ENCODE results near the gene BRSK1.

BRSK1 gene

GRCh38 chr19:55283548-55284377 is at the start of gene BRSK1:
Gene BRSK1, plus strand, starts transcription at chr19:55283997. Its CDS starts 446 bp downstream, at chr19:55284443.
- DNase-seq: no peak

- no peak for DNase-seq
Measured at GRCh38 chr19:55238030-55238429, 45.8 kb upstream of the BRSK1 start.

DNA sequence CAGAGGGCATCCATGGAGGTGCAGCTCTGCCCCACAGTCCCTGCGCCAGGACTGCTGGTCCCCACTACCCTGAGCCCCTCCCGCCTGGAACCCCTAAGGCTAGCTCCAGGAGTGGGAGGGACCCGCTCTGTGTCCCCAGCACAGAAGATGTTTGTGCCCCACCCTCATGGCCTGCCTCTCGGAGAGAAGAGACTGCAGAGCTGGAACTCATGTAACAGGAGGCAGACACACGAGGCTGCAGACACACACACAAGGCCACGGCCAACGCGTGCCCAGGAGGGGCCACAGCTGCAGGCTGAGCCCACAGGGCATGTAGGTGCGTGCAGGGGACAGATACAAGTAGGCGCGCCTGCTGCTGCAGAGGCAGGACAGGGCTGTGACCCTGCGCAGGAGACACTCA is 44.8 kb upstream of the BRSK1 start:
- no peak for DNase-seq

DNA sequence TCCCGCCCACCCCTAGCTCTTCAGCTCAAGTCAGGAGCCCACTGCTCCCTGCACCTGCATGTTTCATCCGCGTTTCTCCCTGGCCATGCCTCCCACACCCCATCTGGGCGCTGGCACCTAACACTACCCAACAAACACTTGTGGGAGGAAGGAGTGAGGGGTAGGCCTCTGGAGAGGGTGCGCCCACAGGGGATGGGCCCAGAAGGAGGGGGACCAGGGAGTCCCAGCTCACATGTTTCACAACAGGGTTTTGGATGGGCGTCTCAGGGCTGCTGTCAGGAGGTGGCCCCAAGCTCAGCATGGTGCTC is 43.1 kb upstream of the BRSK1 start:
- no peak for DNase-seq

DNA sequence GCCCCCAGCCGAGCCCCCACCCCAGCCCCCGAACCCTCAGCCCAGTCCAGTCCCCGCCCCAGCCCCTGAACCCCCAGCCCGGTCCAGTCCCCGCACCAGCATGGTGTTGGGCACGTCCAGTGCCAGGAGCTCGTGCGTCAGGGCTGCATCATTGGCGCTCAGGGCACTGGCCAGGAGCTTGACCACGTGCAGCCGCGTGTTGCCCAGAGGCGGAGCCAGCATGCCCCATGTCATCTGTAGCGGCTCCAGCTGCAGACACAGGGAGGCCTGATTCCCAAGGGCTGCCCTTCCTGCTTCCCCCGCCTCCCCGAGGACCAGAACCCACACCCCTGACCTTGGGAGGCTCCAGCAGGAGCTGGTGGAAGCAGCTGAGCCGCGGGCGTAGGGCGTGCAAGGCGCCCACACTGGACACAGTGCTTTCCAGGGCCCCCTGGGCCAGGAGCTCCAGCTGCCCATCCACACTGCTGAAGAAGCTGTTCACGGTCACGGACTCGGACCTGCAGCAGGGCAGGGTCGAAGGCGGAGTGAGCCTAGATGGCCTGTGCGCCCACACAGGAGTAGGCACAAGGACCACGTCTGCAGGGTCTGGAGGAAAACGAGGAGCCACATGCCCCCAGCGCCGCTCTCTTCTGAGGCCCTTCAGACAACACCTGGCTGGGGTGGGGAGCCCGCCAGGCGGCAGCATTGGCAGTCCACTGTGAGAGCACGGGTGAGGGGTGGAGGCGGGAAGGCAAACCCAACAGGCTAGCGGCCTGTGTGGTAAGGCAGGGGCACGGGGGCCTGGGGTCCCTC is 42.5 kb upstream of the BRSK1 start:
- DNase-seq: no peak

DNA sequence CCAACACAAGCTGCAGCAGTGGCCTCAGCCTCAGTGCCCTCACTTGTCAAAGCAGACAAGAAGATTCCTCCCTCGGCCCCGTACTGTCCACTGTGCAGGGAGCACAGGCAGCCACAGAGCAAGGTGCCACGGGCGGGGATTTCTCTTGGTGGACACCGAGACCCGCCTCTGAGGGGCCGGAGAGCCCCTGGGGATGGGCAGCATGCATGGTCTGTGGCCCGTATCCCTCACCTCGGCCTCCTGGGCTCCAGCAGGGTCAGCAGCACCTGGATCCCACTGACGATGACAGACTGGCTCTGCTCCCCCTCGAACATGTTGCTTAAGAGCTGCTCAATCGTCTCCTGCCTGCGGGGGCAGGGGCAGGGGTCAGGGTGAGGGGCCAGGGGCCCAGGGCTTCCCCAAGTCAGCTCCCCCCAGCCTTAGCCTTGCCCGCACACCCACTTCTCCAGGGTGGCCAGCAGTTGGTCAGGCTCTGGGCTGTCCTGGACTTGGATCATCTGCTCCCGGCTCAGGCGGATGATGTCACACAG is 41.8 kb upstream of the BRSK1 start:
- no peak for DNase-seq

DNA sequence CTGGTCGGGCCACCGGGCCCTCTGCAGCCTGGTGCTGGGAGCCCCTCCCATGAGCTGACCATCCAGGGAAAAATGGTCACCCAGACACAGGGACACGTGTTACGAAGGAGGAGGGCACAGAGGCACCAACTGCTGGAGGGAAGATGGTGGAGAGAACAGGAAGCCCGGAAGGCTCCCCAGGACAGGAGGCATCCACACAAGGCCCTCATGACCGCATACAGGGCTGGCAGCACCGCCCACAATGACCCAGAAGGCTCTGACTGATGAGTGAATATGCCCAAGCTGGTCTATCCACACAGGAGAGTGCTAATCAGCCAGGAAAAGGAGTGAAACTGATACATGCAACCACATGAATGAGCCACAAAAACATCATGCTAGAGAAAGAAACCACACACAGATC is 41.3 kb upstream of the BRSK1 start:
- DNase-seq: no peak

DNA sequence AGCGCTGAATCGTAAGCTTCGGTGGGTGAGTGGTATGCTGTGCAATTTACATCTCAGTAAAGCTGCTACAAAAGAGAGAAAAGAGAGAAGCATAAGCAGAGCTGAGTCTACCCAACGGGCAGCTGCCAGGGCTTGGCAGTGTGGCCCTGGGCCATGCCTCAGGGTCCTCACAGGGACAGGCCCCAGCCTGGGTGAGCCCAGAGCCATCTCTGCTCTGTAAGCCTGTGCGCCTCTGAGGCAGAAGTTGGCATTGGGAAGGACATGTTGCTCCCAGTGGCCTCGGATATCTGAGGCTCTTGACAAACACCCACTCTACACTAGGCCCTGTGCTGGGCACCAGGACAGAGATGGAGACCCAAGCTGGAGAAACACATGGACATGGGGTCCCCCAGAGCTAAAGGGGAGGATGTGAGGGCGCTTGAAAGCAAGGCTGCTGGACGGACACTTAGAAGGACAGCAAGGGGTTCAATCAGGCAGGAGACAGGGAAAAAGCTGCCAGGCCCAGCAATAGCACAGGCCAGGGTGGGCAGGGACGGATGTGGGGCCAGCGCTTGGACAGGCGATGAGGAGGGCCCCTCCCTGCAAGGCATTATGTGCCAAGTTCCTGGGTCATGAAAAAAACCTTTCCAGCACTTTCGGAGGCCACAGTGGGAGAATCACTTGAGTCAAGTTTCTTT is 39.7 kb upstream of the BRSK1 start:
- DNase-seq: no peak

DNA sequence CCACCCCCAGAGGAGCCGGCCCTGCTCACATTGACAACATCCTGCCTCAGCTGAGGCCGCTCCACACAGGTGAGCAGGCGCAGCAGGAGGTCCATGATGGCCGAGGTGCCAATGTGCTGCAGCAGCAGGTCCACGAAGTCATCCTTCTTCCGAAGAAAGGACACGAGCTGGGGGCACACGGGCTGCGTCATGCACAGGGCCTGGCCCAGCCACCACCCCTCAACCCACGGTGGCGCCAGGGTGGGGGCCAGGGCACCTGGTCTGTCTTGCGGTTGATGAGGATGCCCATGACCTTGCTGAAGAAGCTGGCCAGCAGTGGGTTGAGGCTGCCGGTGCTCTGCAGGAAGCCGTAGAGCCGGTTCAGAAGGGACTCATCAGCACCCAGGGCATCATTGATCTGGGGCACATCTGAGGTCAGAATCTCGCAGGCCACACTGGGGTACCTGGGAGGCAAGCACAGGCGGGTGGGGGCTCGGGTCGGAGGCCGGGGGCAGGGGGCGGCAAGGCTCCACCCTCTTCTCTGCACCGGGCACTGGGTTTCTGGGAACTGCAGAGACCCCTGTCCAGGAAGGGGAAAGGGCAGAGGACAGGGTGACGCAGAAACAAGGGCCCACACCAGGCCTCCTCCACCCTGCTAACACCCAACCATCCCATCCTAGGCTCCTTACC is 38.4 kb upstream of the BRSK1 start:
- DNase-seq: no peak

GRCh38 chr19:55246462-55247451 is 37.0 kb upstream of the BRSK1 start:
- no peak for DNase-seq

DNA sequence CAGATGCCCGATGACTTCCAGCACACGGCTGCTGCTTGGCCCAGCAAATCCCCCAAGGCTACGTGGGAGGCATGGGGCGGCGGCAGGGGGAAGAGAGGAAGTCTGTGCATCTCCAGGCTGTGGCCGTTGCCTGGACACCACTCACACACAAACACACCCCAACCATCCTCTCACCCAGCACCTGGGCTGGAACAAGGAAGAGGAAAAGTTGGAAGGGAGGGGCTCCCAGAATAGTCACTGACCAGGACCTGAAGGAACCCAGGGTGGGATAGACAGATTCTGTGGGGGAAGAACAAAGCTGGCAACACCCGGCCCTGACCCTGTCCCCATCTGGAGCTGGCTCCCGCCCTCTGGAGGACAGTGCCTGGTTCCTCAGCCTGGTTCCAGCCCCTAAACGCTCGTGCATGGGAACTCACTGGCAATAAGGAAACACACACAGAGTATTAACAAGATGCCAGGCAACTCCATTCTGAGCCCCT is 36.1 kb upstream of the BRSK1 start:
- DNase-seq: no peak

DNA sequence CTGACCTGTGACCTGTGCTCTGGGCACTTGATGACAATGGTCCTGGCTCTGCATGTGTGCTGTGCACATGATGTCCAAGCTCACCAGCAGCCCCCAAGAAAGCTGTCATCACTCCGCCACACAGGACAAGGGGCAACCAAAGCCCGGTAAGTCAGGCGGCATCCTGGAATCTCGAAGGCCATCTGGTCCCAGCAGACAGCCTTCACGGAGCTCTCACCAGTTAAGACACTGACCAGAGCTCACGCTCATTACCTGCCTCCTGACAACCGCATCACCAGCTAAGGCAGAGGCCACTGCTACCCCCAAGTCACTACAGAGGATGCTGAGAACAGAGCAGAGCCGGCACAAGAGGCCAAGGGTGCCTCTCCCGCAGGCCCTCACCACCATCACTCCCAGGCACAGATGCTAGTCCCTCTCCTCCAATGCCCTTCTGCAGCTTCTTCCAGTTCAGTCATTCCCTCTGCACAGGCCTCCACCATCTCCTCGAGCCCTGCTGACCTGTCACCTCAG is 35.6 kb upstream of the BRSK1 start:
- no peak for DNase-seq

- no peak for DNase-seq
Measured at GRCh38 chr19:55248704-55249103, 35.1 kb upstream of the BRSK1 start.

GRCh38 chr19:55249841-55250240 is 34.0 kb upstream of the BRSK1 start:
- DNase-seq: no peak

- DNase-seq: no peak
Measured at GRCh38 chr19:55250262-55251036, 33.3 kb upstream of the BRSK1 start.

DNA sequence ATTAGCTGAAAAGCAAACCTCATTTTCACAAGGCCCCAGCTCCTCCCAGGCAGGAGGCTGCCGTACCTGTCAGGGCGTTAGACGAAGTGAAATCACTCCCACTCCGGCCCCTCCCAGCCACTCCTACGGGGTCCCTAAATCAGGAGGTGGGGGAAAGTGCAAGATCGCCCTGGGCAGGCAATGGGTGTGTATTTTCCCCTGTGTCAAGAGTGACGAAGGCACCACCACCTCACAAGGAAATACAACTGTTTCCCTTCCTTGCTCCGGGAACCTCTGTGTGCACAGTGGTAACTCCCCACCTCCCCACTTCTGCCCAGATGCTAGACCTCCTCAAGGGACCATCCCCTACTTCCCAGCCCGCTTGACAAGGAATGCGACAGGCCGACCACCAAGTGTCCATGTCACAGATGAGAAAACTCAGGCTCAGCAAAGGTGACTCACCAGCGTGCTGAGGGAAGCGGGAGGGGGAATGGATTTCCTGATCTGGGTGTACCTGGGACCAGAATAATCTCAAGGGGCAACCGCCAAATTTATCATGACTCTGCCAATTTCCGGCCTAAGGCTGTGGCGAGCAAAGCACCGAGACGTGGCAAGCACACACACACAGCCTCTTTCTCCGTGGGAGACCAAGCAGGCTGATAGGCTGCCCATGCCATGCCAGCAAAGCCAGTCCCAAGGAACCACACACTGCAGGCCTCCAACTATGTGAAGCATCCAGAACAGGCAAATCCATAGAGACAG is 32.3 kb upstream of the BRSK1 start:
- peak; percentile 71 for DNase-seq

- DNase-seq: no peak
Measured at GRCh38 chr19:55252760-55253663, 30.8 kb upstream of the BRSK1 start.

- peak; percentile 71 for DNase-seq
Measured at GRCh38 chr19:55253842-55254624, 29.8 kb upstream of the BRSK1 start.
